Left lung (tissue), 10 donors: Measurements from ENCODE around the gene CLASP1. TPM values are rescaled to one million over a fixed set of nuclear protein-coding genes. Genes with fewer than 3 reads are reported as not detected.

Source experiments
- ATAC-seq: fragments of 200-7000 bp; cut with Tn5 transposase; one replicate; pipeline ENCODE4 v1.9.1; 2020; ENCODE audit warnings: moderate library complexity
- DNase-seq, 4 donors: peaks; one replicate each; pipeline ENCODE4 v3.0.0-alpha.2; 2013 to 2020
- H3K27ac ChIP-seq, 2 donors: fragments of 200-600 bp; sonication (generic) in 1 of 2; one replicate each; pipeline versions ENCODE4 v1.5.0 to v1.8.0; 2020 to 2021
- H3K27me3 ChIP-seq, 2 donors: fragments of 200-600 bp; sonication (generic) in 1 of 2; one replicate each; pipeline versions ENCODE4 v1.5.0 to v1.8.0; 2020 to 2021
- H3K36me3 ChIP-seq, 2 donors: fragments of 200-600 bp; sonication (generic) in 1 of 2; one replicate each; pipeline versions ENCODE4 v1.5.0 to v1.8.0; 2020 to 2021
- H3K4me1 ChIP-seq, 2 donors: fragments of 200-600 bp; one replicate each; pipeline ENCODE4 v1.8.0; 2021
- H3K4me3 ChIP-seq, 2 donors: fragments of 200-600 bp; sonication (generic) in 1 of 2; one replicate each; pipeline versions ENCODE4 v1.5.0 to v1.8.0; 2020 to 2021; ENCODE audit warnings: mild to moderate bottlenecking in 1 of 2
- H3K9me3 ChIP-seq, 2 donors: fragments of 200-600 bp; sonication (generic) in 1 of 2; one replicate each; pipeline versions ENCODE4 v1.5.0 to v1.8.0; 2020 to 2021
- intact Hi-C, 2 donors: fragments of 100-400 bp; cut with DNase I; formaldehyde crosslinking; loops; one replicate each; pipeline versions ENCODE4 v1.11.2 to v1.14.2; 2022
- polyA plus RNA-seq, 6 donors: library from polyadenylated mRNA; unstranded; fragments of 120-200 nt; gene quantifications; one replicate each; pipeline ENCODE4 v1.2.1, GENCODE V29; 2013; ENCODE audit not compliant: insufficient read length in 6 of 6
- total RNA-seq, 2 donors: library from RNA; stranded (reverse); fragmentation: NEBNext Ultra II Directional; extraction: Animal tissue kit (Norgen Biotek cat#: 25700); gene quantifications; one replicate each; pipeline ENCODE4 v1.2.1, GENCODE V29; 2021
- TF ChIP-seq, protein P1 (sequence below), 2 donors: fragments of 200-600 bp; sonication (generic) in 1 of 2; IDR thresholded peaks; one replicate each; pipeline versions ENCODE4 v1.5.0 to v1.8.0; 2021; ENCODE audit warnings: antibody characterized with exemption in 2 of 2
- donor health status: DM: no; HTN: yes; CAD: no.
- donor health status: DM: no; HTN: no; CAD: no.

The CLASP1 gene
- total and polyA plus RNA-seq, 8 donors: 42.9 to 52.1 (median 48.7) TPM

DNA sequence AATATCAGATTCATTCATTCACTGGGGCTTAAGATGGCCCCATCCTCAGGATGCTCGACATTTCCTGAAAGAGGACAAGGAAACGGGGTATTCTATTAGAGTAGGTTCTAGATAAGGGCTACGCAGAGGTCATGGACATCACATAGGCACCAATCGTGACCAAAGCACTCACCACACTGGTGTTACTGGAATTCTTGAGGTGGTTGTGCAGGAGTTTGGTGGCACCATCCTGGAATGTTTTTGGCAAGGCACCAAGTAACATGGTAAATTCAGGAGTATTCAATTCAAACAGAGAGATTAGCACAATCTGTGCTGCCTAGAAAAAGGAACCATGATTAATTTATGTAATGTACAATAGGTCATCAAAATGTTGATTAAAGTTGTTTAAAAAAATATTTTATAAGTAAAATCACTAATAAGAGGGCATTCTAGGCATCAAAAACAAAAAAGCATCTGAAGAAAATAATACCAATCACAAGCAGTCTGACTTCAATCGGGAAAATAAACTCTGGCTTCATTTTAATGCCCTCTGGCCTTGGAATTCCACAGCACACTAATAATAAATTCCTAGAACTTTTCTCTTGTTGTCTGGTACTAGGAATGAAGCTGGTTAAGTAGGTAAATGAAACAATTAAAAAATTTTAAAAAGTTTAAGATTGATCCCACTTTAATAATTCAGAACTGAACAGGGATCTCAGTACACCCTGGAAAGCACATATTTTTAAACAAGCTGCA is 261.5 kb downstream of the CLASP1 start:
- peaks cover 2 to 51% of the 10 kb centered on the region in 2 donors for H3K36me3 ChIP-seq
- TF ChIP-seq, protein P1, sequence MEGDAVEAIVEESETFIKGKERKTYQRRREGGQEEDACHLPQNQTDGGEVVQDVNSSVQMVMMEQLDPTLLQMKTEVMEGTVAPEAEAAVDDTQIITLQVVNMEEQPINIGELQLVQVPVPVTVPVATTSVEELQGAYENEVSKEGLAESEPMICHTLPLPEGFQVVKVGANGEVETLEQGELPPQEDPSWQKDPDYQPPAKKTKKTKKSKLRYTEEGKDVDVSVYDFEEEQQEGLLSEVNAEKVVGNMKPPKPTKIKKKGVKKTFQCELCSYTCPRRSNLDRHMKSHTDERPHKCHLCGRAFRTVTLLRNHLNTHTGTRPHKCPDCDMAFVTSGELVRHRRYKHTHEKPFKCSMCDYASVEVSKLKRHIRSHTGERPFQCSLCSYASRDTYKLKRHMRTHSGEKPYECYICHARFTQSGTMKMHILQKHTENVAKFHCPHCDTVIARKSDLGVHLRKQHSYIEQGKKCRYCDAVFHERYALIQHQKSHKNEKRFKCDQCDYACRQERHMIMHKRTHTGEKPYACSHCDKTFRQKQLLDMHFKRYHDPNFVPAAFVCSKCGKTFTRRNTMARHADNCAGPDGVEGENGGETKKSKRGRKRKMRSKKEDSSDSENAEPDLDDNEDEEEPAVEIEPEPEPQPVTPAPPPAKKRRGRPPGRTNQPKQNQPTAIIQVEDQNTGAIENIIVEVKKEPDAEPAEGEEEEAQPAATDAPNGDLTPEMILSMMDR (IDR thresholded peaks at IDR 0.05): no peak
- no peaks in the 10 kb centered on the region for H3K4me1 ChIP-seq
- DNase-seq: no peak
- no peak overlapping the region for H3K4me3 ChIP-seq
- ATAC-seq: no peak
- intact Hi-C loops: no loop called here
- no peaks in the 10 kb centered on the region for H3K27me3 ChIP-seq
- H3K9me3 ChIP-seq: no peaks in the 10 kb centered on the region
- no peak overlapping the region for H3K27ac ChIP-seq

DNA sequence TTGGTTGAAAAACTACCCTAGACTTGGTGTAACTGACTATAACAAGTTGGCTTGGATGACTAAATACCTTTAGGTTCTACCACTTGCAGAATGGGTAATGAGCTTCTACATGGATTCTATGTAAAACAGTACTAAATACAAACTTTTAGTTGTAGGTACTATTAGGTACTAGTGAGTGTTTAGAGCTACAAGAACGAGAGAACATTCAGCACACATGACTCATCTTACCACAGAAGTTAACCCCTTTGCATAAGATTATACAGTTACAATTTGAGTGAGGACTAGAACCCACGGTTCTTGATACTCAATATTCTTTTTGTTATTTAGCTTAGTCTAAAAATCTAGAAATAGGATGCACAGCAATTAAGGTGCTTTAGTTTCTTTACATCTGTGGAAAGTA is 262.6 kb downstream of the CLASP1 start:
- H3K9me3 ChIP-seq: no peaks in the 10 kb centered on the region
- H3K4me3 ChIP-seq: no peak overlapping the region
- no peaks in the 10 kb centered on the region for H3K4me1 ChIP-seq
- TF ChIP-seq, protein P1 (IDR thresholded peaks at IDR 0.05): no peak
- H3K36me3 ChIP-seq: peaks cover 2 to 56% of the 10 kb centered on the region in 2 donors
- intact Hi-C loops: no loop called here
- DNase-seq (no peak), ATAC-seq (no peak)
- no peaks in the 10 kb centered on the region for H3K27me3 ChIP-seq
- no peak overlapping the region for H3K27ac ChIP-seq

DNA sequence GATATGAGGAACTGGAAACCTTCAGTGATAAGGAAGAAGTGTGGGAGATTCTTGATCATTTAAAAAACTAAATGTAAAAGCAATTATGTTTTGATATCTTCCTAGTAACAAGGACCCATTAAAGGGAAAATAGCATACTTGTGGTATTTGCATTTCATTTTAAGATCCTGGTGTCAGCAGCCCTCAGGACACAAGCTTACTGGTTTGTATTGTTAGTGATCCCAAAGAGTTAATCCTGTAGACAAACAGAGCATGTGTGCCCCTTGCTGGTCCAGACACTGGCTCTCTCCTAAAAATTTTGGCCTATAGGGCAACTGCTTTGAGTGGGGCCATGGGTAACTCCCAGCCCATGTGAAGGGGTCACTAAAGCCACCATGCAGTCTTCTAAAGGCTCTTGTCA is 263.2 kb downstream of the CLASP1 start:
- no peaks in the 10 kb centered on the region for H3K27me3 ChIP-seq
- H3K4me3 ChIP-seq: no peak overlapping the region
- DNase-seq (no peak), ATAC-seq (no peak)
- H3K4me1 ChIP-seq: no peaks in the 10 kb centered on the region
- H3K36me3 ChIP-seq: peaks cover 2 to 62% of the 10 kb centered on the region in 2 donors
- intact Hi-C loops: no loop called here
- H3K9me3 ChIP-seq: no peaks in the 10 kb centered on the region
- TF ChIP-seq, protein P1 (IDR thresholded peaks at IDR 0.05): no peak
- H3K27ac ChIP-seq: no peak overlapping the region

DNA sequence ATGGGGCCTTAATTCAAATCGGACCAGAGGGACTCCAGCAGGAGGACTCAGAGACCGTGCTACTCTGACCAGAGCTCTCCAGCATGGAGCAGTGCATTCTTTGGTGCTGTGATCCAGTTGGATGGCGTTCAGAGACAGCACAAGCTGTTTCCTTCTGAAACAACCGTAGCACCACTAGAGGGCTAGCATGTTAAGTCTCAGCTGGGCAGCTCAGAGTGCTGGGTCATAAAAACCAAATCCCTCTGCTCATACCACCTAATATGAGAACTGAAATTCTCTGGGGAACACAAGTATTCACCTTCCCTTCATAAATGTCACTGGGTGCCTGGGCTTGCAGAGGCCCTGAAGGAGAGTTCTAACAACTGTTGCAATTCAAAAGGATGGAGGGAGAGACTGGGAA is 266.5 kb downstream of the CLASP1 start:
- Histone ChIP-seq H3K27ac (no peak overlapping the region), H3K9me3 (no peaks in the 10 kb centered on the region), H3K4me3 (no peak overlapping the region), H3K36me3 (peaks cover 2 to 89% of the 10 kb centered on the region in 2 donors), H3K4me1 (no peaks in the 10 kb centered on the region), H3K27me3 (no peaks in the 10 kb centered on the region)
- TF ChIP-seq, protein P1 (IDR thresholded peaks at IDR 0.05): no peak
- ATAC-seq (no peak), DNase-seq (no peak)
- intact Hi-C loops: no loop called here

DNA sequence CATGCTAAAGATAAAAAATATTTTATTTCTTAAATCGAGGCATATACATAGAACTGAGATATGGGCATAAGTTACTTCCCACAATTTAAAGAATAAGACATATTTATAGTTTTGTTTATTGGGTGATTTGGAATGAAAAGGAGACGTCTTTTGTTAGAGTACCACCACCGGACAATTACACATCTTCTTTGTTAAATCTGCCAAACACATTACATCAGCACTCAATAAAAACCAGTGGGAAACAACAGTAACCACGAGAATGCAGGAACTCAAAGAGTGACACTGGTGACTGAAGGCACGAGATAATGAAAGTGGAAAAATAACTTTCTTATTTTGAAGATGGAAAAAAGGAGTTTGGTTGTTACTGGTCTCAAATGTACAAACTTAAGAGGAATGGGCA is 271.6 kb downstream of the CLASP1 start:
- Histone ChIP-seq H3K9me3 (no peaks in the 10 kb centered on the region), H3K4me1 (no peaks in the 10 kb centered on the region), H3K27me3 (no peaks in the 10 kb centered on the region), H3K4me3 (no peak overlapping the region), H3K36me3 (peaks cover 0 to 90% of the 10 kb centered on the region in 2 donors), H3K27ac (no peak overlapping the region)
- DNase-seq (no peak), ATAC-seq (no peak)
- intact Hi-C loops: no loop called here
- TF ChIP-seq, protein P1 (IDR thresholded peaks at IDR 0.05): no peak
